GM18502 (cell line): Measurements from ENCODE around the gene TBC1D1.
A peak's percentile ranks its signal among the peaks of the same experiment; 100 is the strongest.

Experiments used
- ATAC-seq: cut with Tn5 transposase; IDR thresholded peaks from one replicate; pipeline ENCODE4 v1.9.1; 2021; ENCODE audit warnings: mild to moderate bottlenecking; ENCODE audit not compliant: unreplicated experiment, poor library complexity

The TBC1D1 gene

GRCh38 chr4:38091636-38092035, 200.8 kb downstream of the TBC1D1 start:
- no peak for ATAC-seq

- no peak for ATAC-seq
Observed at GRCh38 chr4:38092701-38093100, 201.8 kb downstream of the TBC1D1 start.

- no peak for ATAC-seq
Observed at GRCh38 chr4:38094419-38094818, 203.5 kb downstream of the TBC1D1 start.

GRCh38 chr4:38095691-38096090, 204.8 kb downstream of the TBC1D1 start:
- ATAC-seq, result no peak

GRCh38 chr4:38097818-38098217, 206.9 kb downstream of the TBC1D1 start:
- no peak for ATAC-seq

- ATAC-seq, result no peak
Observed at GRCh38 chr4:38099020-38099600, 208.2 kb downstream of the TBC1D1 start.

- no peak for ATAC-seq
Observed at GRCh38 chr4:38099908-38100407, 209.1 kb downstream of the TBC1D1 start.

- no peak for ATAC-seq
Observed at GRCh38 chr4:38100474-38101255, 209.8 kb downstream of the TBC1D1 start.

- ATAC-seq, result no peak
Observed at GRCh38 chr4:38101563-38101962, 210.7 kb downstream of the TBC1D1 start.

- no peak for ATAC-seq
Observed at GRCh38 chr4:38102957-38103588, 212.2 kb downstream of the TBC1D1 start.

- peak; percentile 87 for ATAC-seq
Observed at GRCh38 chr4:38105475-38106220, 214.8 kb downstream of the TBC1D1 start.

GRCh38 chr4:38106311-38106710, 215.4 kb downstream of the TBC1D1 start:
- no peak for ATAC-seq

GRCh38 chr4:38106886-38107514, 216.1 kb downstream of the TBC1D1 start:
- ATAC-seq, result no peak

- ATAC-seq, result no peak
Observed at GRCh38 chr4:38107818-38108217, 216.9 kb downstream of the TBC1D1 start.

- ATAC-seq, result no peak
Observed at GRCh38 chr4:38109370-38109769, 218.5 kb downstream of the TBC1D1 start.

GRCh38 chr4:38109896-38110295, 219.0 kb downstream of the TBC1D1 start:
- ATAC-seq, result no peak

- no peak for ATAC-seq
Observed at GRCh38 chr4:38111024-38111423, 220.1 kb downstream of the TBC1D1 start.

GRCh38 chr4:38111717-38112116, 220.8 kb downstream of the TBC1D1 start:
- no peak for ATAC-seq

GRCh38 chr4:38113132-38113531, 222.2 kb downstream of the TBC1D1 start:
- no peak for ATAC-seq

GRCh38 chr4:38113551-38113950, 222.7 kb downstream of the TBC1D1 start:
- ATAC-seq, result no peak
